GM18498 (cell line): Measurements from ENCODE around the gene GYG1.
A peak's percentile ranks its signal among the peaks of the same experiment; 100 is the strongest.

Experiments
- ATAC-seq: cut with Tn5 transposase; IDR thresholded peaks from one replicate; pipeline ENCODE4 v1.9.1; 2021; ENCODE audit warnings: mild to moderate bottlenecking, moderate library complexity; ENCODE audit not compliant: unreplicated experiment

GYG1 gene

DNA sequence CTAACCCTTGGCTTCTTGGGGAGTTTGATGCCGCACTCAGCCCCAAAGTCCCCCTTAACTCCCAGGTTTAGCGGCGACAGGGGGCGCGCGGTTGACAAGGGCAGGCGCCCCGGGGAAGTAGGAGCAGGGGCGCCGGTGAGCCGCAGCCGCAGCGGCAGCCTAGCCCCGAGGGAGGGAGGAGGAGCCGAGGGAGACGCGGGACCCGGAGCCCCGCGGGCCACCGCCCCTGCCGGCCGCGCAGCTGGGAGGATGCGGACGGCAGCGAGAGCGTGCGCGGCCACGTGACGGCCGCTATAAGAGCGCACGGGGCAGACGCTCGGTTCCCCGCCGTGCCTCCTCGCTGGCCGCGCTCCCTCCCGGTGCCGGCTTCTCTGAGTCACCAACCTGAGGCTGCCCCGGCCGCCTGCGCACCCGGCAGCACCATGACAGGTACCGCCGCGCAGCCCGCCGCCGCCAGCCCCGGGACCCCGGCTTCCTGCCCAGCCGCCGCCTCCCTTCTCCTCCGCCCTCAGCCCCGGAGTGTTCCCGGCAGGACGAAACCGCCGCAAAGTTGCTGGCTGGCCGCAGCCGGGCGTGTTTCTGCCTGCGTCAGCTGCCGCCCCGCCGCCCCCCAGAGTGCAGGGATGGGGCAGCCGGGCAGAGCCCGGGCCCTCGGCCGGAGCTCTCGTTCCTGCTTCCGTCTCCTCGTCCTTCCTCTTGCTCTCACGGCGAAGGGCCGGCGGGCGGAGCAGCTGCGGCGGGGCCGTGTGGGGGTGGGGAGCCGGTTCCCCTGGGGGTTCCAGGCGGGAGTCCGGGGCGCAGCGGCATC lies at the start of gene GYG1:
Gene GYG1, plus strand, starts transcription at position 322 of the 808 bp plus-strand sequence. Its CDS starts 101 bp downstream, at position 423.
- ATAC-seq: peak; percentile 91

DNA sequence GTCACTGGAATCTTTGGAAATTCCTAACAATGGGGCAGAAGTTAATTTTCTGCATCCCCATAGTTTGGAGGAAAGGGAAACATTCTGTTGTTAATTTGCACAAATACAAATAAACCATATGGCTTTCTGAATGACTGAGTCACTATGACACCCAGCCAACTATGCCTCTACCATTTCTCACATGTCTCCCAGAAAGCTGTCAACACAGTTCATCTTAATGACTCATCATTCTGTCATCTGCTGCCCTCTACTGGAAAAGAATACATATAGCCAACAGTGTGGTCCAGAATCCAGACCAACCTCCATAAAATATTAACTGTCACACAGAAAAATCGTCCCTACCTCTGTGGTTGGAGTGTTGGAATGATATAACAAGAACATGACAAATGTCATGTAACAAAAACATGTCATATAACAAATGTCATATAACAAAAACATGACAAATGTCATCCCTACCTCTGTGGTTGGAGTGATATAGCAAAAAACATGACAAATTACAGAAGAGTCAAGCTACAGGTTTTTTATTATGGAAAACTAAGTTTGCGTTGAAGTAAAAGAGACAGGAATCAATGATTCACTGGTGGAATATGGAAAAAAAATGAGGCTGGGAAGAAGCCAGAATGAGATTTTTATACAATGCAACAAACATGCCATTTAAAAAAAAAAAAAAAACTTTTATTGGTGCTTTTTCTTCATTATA lies 47.7 kb upstream of the GYG1 start:
- peak; percentile 98 for ATAC-seq

- ATAC-seq: no peak
Observed at GRCh38 chr3:148945116-148945515, 46.2 kb upstream of the GYG1 start.

DNA sequence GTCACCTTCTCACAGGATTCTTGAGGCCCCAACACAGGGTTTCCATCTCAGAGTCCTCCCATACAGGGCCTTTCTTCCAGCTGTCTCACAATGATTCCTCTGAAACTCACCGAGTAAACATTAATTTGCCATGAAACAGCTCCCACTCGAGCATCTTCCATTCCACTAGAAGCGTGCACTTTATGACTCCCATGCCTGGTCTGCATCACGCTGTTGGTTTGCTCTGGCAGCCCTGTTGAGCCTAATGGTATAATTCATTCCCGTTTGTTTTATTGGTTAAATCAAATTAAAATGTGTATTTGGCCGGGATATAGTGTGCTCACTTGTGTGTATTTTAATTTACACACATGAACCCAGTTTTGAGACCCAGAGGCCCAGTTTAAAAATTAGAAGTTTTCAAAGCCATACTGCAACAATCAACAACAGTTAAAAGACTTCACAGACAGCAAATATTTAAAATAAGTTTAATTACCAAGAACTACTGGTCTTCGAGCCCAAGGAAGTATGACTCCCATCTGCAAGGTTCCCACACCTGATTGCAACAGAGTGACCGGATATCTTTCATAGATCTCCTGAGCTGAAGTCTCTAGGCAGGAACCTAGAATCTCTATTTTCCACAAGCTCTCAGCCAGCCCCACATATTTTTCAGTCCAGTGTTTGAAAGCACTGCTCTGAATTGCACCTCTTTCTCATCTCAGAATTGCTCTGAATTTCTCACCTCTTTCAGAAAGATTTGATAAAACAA lies 42.3 kb upstream of the GYG1 start:
- ATAC-seq: no peak

- no peak for ATAC-seq
Observed at GRCh38 chr3:148950806-148951205, 40.5 kb upstream of the GYG1 start.

GRCh38 chr3:148951599-148952361 lies 39.6 kb upstream of the GYG1 start:
- no peak for ATAC-seq

- ATAC-seq: no peak
Observed at GRCh38 chr3:148953094-148953493, 38.2 kb upstream of the GYG1 start.

- ATAC-seq: no peak
Observed at GRCh38 chr3:148954981-148955380, 36.4 kb upstream of the GYG1 start.

GRCh38 chr3:148955544-148956346 lies 35.6 kb upstream of the GYG1 start:
- no peak for ATAC-seq

DNA sequence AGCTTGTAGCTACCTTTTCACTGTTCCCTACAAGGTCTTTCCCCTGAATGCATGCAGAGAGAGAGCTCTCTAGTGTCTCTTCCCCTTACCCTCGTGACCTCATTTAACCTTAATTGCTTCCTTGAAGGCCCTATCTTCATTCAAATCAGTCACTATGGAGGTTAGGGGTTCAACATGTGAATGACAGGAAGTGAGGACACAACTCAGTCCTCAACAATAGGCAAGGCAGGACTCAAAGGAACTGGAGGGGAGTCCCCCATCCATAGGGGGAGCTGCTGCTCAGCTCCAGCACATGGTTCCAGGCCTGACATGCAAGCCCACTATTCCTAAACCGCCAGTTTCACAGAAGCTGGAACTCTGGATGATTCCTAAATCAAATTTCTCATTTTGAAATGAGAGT lies 33.8 kb upstream of the GYG1 start:
- ATAC-seq: no peak

DNA sequence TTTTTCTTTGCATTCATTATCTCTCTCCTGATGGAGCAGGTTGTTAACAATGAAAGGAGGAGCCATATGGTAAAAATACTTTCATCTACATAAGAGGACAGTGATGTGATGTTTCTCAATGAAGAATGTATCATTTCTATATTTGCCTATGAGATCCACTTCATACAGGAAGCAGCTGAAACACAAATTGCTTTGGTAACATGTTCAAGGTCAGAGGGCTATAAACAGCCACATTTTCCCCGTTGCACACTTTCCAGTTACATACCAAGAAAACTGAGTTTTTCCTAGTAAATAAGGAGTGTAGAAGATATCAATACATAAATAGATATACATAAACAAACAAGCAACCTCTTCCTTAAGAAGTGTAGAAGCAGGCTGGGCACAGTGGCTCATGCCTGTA lies 32.6 kb upstream of the GYG1 start:
- no peak for ATAC-seq

GRCh38 chr3:148962513-148962912 lies 28.8 kb upstream of the GYG1 start:
- no peak for ATAC-seq

GRCh38 chr3:148964809-148965208 lies 26.5 kb upstream of the GYG1 start:
- ATAC-seq: no peak

DNA sequence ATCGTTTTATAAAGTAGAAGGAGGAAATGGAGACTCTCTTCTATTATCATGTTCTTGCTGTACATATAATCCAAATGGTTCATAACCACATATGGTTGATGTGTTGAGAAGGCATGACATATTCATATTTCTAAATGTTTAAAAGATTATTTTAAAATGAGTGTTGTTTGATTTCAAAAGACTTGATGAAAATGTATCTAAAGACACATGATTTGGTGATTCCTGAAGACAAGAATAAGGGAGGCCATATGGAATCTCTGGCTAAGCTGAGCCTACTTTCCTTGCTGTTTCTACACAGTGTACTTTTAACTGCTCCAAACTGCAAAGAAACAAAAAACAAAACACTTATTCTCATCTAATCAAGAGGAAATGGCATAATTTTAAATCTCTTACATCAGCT lies 23.0 kb upstream of the GYG1 start:
- no peak for ATAC-seq

DNA sequence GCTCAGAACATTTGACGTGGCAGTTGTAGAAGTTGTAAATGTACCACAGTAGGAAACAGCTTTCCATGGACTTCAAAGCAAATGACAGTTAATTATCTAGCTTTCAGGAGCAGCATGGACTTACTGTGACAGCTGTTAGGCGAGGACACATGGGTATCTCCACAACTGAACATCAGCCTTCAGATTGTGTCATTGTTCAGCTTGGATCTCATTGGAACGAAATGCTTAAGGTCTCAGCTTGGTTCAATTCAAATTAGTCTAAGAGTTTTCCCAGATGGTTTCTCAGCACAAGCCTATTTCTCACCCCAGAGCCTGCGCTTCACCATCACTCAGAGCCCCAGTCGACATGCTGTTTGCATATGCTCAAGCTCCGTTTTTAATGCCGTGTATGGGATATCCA lies 21.1 kb upstream of the GYG1 start:
- ATAC-seq: no peak

- no peak for ATAC-seq
Observed at GRCh38 chr3:148971401-148972163, 19.8 kb upstream of the GYG1 start.

DNA sequence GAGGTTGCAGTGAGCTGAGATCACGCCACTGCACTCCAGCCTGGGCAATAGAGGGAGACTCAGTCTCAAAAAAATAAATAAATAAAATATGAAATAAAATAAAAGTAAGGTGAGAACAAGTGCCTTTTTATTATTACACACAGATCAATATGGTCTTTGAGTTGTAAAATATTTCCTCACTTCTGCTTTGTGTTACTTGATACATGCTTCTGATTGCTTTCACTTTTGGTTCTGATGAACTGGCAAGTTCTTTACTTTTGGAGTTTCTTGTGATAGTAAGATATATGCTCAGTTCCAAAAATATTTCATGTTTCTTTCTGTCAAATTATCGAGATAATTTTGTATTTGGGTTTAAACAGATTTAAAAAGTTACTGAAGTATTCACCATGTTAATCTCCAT lies 16.6 kb upstream of the GYG1 start:
- peak; percentile 80 for ATAC-seq

DNA sequence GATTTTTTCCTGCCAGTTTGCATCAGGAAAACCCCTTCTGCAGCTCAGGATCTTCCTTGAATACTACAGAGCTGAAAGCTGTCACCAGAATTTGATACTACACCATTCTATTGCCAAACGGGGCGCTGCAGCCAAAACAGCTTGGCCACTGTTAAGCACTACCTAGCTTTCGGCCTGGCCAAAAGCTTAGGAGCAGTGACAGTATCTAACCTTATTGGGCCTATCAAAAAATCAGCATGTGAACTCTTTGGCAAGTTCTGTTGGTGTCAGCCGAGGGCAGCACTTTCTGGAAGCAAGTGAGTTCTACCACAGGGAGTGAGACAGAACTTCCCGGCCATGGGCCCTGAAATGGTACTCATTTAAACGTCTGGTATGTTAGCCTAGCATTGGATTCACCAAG lies 16.1 kb upstream of the GYG1 start:
- ATAC-seq: no peak

- no peak for ATAC-seq
Observed at GRCh38 chr3:148975696-148976095, 15.6 kb upstream of the GYG1 start.
